Measurements from ENCODE around the gene FASTKD3. TPM values are rescaled to one million over a fixed set of nuclear protein-coding genes. Genes with fewer than 3 reads are reported as not detected.

The FASTKD3 gene
- polyA plus RNA-seq, 1 donor from 2014 or later: 27.8 TPM

DNA sequence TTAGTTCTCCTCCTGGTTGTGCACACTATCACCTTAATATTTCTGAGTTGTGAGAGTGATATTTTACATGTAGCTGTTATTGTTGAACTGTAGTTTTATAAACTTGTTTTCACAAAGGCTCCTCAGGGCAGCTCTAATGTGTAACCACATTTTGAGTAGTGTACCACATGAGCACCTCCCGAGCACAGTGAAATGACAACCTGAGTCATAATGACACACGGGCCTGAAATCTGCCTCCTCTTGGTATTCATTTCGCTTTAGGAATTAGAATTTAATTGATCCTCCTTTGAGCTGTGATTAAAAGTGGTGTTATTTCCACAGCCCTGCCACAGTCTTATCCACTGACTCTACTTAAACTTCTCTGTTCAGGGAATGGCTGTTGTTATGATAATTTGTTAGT is 8.0 kb upstream of the FASTKD3 start:
- no peak for TF ChIP-seq EZH2 (IDR thresholded peaks at IDR 0.05; ENCODE audit: borderline replicate concordance, insufficient read depth, low read length, poor library complexity, severe bottlenecking)
- TF ChIP-seq SMC3 (conservative IDR thresholded peaks at IDR 0.05; ENCODE audit: poor library complexity): no peak
- TF ChIP-seq, protein P1, sequence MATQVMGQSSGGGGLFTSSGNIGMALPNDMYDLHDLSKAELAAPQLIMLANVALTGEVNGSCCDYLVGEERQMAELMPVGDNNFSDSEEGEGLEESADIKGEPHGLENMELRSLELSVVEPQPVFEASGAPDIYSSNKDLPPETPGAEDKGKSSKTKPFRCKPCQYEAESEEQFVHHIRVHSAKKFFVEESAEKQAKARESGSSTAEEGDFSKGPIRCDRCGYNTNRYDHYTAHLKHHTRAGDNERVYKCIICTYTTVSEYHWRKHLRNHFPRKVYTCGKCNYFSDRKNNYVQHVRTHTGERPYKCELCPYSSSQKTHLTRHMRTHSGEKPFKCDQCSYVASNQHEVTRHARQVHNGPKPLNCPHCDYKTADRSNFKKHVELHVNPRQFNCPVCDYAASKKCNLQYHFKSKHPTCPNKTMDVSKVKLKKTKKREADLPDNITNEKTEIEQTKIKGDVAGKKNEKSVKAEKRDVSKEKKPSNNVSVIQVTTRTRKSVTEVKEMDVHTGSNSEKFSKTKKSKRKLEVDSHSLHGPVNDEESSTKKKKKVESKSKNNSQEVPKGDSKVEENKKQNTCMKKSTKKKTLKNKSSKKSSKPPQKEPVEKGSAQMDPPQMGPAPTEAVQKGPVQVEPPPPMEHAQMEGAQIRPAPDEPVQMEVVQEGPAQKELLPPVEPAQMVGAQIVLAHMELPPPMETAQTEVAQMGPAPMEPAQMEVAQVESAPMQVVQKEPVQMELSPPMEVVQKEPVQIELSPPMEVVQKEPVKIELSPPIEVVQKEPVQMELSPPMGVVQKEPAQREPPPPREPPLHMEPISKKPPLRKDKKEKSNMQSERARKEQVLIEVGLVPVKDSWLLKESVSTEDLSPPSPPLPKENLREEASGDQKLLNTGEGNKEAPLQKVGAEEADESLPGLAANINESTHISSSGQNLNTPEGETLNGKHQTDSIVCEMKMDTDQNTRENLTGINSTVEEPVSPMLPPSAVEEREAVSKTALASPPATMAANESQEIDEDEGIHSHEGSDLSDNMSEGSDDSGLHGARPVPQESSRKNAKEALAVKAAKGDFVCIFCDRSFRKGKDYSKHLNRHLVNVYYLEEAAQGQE (IDR thresholded peaks at IDR 0.05; ENCODE audit: borderline replicate concordance): no peak
- TF ChIP-seq RAD21 (conservative IDR thresholded peaks at IDR 0.05): no peak
- no peak for TF ChIP-seq TAF1 (IDR thresholded peaks at IDR 0.05; ENCODE audit: low read depth)
- TF ChIP-seq MXI1 (conservative IDR thresholded peaks at IDR 0.05; ENCODE audit: poor library complexity, severe bottlenecking): no peak
- no peak for TF ChIP-seq EP300 (conservative IDR thresholded peaks at IDR 0.05; ENCODE audit: poor library complexity, severe bottlenecking)
- Histone ChIP-seq H3K79me2 (replicated peaks; ENCODE audit: insufficient read depth, low read length) (peaks cover 6% of the 10 kb centered on the region), H4K20me1 (ENCODE audit: insufficient read depth) (no peaks in the 10 kb centered on the region), H3K9me2 (ENCODE audit: insufficient read depth, low read length) (no peaks in the 10 kb centered on the region), H3K9ac (ENCODE audit: low read length) (no peak overlapping the region), H3K27ac (ENCODE audit: low read length) (no peak overlapping the region), H3K9me3 (ENCODE audit: low read length) (no peaks in the 10 kb centered on the region), H3K27me3 (ENCODE audit: insufficient read depth, low read depth, low read length) (no peaks in the 10 kb centered on the region), H2AFZ (ENCODE audit: low read depth, low read length) (no peak overlapping the region), H3K4me2 (ENCODE audit: low read length) (no peak overlapping the region), H3K36me3 (ENCODE audit: insufficient read depth, low read length) (peaks cover 9% of the 10 kb centered on the region), H3F3A (ENCODE audit: insufficient read depth, low read length, poor library complexity, severe bottlenecking) (no peaks in the 10 kb centered on the region), H3K4me3 (ENCODE audit: low read length) (no peak overlapping the region)

DNA sequence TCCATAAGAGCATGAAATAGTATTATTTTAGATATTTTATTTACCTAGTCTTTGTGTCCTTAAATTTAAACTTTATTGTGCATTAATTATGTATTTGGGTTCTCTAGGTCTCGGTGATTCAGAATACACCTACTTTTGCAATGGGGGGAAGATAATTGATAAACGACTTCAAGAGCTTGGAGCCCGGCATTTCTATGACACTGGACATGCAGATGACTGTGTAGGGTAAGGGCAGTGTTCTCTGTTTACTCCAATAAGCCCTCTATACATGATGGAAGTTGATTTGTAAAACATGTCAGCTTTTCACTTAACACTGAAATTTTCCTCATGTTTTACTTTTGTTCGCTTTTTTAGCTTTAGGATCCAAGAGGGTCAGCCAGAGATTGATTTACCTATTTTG is 6.3 kb upstream of the FASTKD3 start:
- no peak overlapping the region for H3K9ac ChIP-seq (ENCODE audit: low read length)
- no peaks in the 10 kb centered on the region for H3F3A ChIP-seq (ENCODE audit: insufficient read depth, low read length, poor library complexity, severe bottlenecking)
- peaks cover 7% of the 10 kb centered on the region for H3K36me3 ChIP-seq (ENCODE audit: insufficient read depth, low read length)
- H3K27me3 ChIP-seq (ENCODE audit: insufficient read depth, low read depth, low read length): no peaks in the 10 kb centered on the region
- no peaks in the 10 kb centered on the region for H3K9me3 ChIP-seq (ENCODE audit: low read length)
- no peaks in the 10 kb centered on the region for H3K9me2 ChIP-seq (ENCODE audit: insufficient read depth, low read length)
- H4K20me1 ChIP-seq (ENCODE audit: insufficient read depth): no peaks in the 10 kb centered on the region
- H3K27ac ChIP-seq (ENCODE audit: low read length): no peak overlapping the region
- no peak for TF ChIP-seq EZH2 (IDR thresholded peaks at IDR 0.05; ENCODE audit: borderline replicate concordance, insufficient read depth, low read length, poor library complexity, severe bottlenecking)
- no peak for TF ChIP-seq RAD21 (conservative IDR thresholded peaks at IDR 0.05)
- H3K4me3 ChIP-seq (ENCODE audit: low read length): no peak overlapping the region
- H3K4me2 ChIP-seq (ENCODE audit: low read length): no peak overlapping the region
- H2AFZ ChIP-seq (ENCODE audit: low read depth, low read length): no peak overlapping the region
- H3K79me2 ChIP-seq (replicated peaks; ENCODE audit: insufficient read depth, low read length): peaks cover 23% of the 10 kb centered on the region

- Histone ChIP-seq H3K9ac (ENCODE audit: low read length) (no peak overlapping the region), H3K27me3 (ENCODE audit: insufficient read depth, low read depth, low read length) (no peaks in the 10 kb centered on the region), H2AFZ (ENCODE audit: low read depth, low read length) (no peak overlapping the region), H3K9me2 (ENCODE audit: insufficient read depth, low read length) (no peaks in the 10 kb centered on the region), H3F3A (ENCODE audit: insufficient read depth, low read length, poor library complexity, severe bottlenecking) (no peaks in the 10 kb centered on the region), H3K4me3 (ENCODE audit: low read length) (no peak overlapping the region), H3K4me2 (ENCODE audit: low read length) (no peak overlapping the region), H3K27ac (ENCODE audit: low read length) (no peak overlapping the region), H3K79me2 (replicated peaks; ENCODE audit: insufficient read depth, low read length) (peaks cover 28% of the 10 kb centered on the region), H3K9me3 (ENCODE audit: low read length) (no peaks in the 10 kb centered on the region), H4K20me1 (ENCODE audit: insufficient read depth) (no peaks in the 10 kb centered on the region), H3K36me3 (ENCODE audit: insufficient read depth, low read length) (peaks cover 7% of the 10 kb centered on the region)
- TF ChIP-seq CTCF (IDR thresholded peaks at IDR 0.05; ENCODE audit: poor library complexity, severe bottlenecking) (no peak), POLR2AphosphoS5 (IDR thresholded peaks at IDR 0.05) (no peak), EZH2 (IDR thresholded peaks at IDR 0.05; ENCODE audit: borderline replicate concordance, insufficient read depth, low read length, poor library complexity, severe bottlenecking) (no peak), MXI1 (conservative IDR thresholded peaks at IDR 0.05; ENCODE audit: poor library complexity, severe bottlenecking) (no peak), TAF1 (IDR thresholded peaks at IDR 0.05; ENCODE audit: low read depth) (no peak), RAD21 (conservative IDR thresholded peaks at IDR 0.05) (no peak)
Observed at GRCh38 chr5:7874639-7875038, 5.8 kb upstream of the FASTKD3 start.
